ENCODE data around the gene SLC34A2.

- no peak for TF ChIP-seq EZH2 (IDR thresholded peaks at IDR 0.05; ENCODE audit: borderline replicate concordance, insufficient read depth, low read length, poor library complexity, severe bottlenecking)
- no peak for TF ChIP-seq CTCF (IDR thresholded peaks at IDR 0.05; ENCODE audit: poor library complexity, severe bottlenecking)
- no peak for TF ChIP-seq POLR2AphosphoS5 (IDR thresholded peaks at IDR 0.05)
- TF ChIP-seq TAF1 (IDR thresholded peaks at IDR 0.05; ENCODE audit: low read depth) = no peak
- TF ChIP-seq RAD21 (conservative IDR thresholded peaks at IDR 0.05) = no peak
- no peak for TF ChIP-seq EP300 (conservative IDR thresholded peaks at IDR 0.05; ENCODE audit: poor library complexity, severe bottlenecking)
- TF ChIP-seq REST (IDR thresholded peaks at IDR 0.05; ENCODE audit: borderline replicate concordance) = no peak
- no peak for TF ChIP-seq SMC3 (conservative IDR thresholded peaks at IDR 0.05; ENCODE audit: poor library complexity)
- no peak for TF ChIP-seq MXI1 (conservative IDR thresholded peaks at IDR 0.05; ENCODE audit: poor library complexity, severe bottlenecking)
These were observed 1.4 kb upstream of the SLC34A2 start for GRCh38 chr4:25654031-25654970.
